DND-41 (cell line): ENCODE data around the gene MDK.

Experiments
- ATAC-seq: fragments of 200-7000 bp; cut with Tn5 transposase; 3 replicates; pipeline ENCODE4 v1.9.1; 2021; ENCODE audit warnings: low read depth; ENCODE audit not compliant: insufficient read depth
- DNase-seq: peaks from one replicate; pipeline ENCODE4 v3.0.0-alpha.2; 2020
- H2AFZ ChIP-seq: 2 replicates; pipeline ENCODE4 v1.6.0; 2012; ENCODE audit warnings: low read depth, low read length
- H3K27ac ChIP-seq: 2 replicates; pipeline ENCODE4 v1.5.1; 2012; ENCODE audit warnings: low read length, inconsistent platforms
- H3K27me3 ChIP-seq: fragments of 200-600 bp; sonication (generic); 2 replicates; pipeline ENCODE4 v1.6.0; 2012; ENCODE audit warnings: low read length, mild to moderate bottlenecking, inconsistent platforms; ENCODE audit not compliant: insufficient read depth, poor library complexity
- H3K36me3 ChIP-seq: 2 replicates; pipeline ENCODE4 v1.5.1; 2012; ENCODE audit warnings: low read length, inconsistent platforms; ENCODE audit not compliant: insufficient read depth
- H3K4me1 ChIP-seq: 2 replicates; pipeline ENCODE4 v1.5.1; 2012; ENCODE audit warnings: mild to moderate bottlenecking, low read length; ENCODE audit not compliant: insufficient read depth
- H3K4me2 ChIP-seq: 2 replicates; pipeline ENCODE4 v1.6.0; 2012; ENCODE audit warnings: mild to moderate bottlenecking, moderate library complexity, low read length, inconsistent platforms; ENCODE audit not compliant: insufficient read depth
- H3K4me3 ChIP-seq, 2 experiments: fragments of 200-600 bp in 1 of 2; shearing (Covaris generic) in 1 of 2; 2 replicates each; pipeline ENCODE4 v1.5.1; 2012 to 2016; ENCODE audit warnings: inconsistent platforms in 2 of 2, low read length in 2 of 2, mild to moderate bottlenecking in 2 of 2, low read depth in 1 of 2, moderate library complexity in 1 of 2
- H3K79me2 ChIP-seq: 2 replicates; pipeline ENCODE4 v1.6.0; 2012; ENCODE audit warnings: low read length, inconsistent platforms; ENCODE audit not compliant: insufficient read depth
- H3K9ac ChIP-seq: 2 replicates; pipeline ENCODE4 v1.6.0; 2012; ENCODE audit warnings: low read depth, mild to moderate bottlenecking, inconsistent platforms, low read length, moderate library complexity
- H3K9me3 ChIP-seq: 2 replicates; pipeline ENCODE4 v1.5.1; 2012; ENCODE audit warnings: low read length, moderate library complexity, mild to moderate bottlenecking, inconsistent platforms; ENCODE audit not compliant: insufficient read depth, severe bottlenecking
- H4K20me1 ChIP-seq: 2 replicates; pipeline ENCODE4 v1.6.0; 2012; ENCODE audit warnings: low read length; ENCODE audit not compliant: insufficient read depth
- EZH2 ChIP-seq: IDR thresholded peaks from 3 replicates; pipeline ENCODE4 v1.6.1; 2012; ENCODE audit warnings: borderline replicate concordance, low read depth, mild to moderate bottlenecking, moderate library complexity, low read length, inconsistent platforms; ENCODE audit not compliant: severe bottlenecking
- TF ChIP-seq, protein P1 (sequence below): IDR thresholded peaks from 2 replicates; pipeline ENCODE4 v1.5.1; 2012; ENCODE audit warnings: borderline replicate concordance, low read length, moderate library complexity, mild to moderate bottlenecking; ENCODE audit not compliant: poor library complexity, severe bottlenecking; ENCODE audit errors: extremely low read depth

The MDK gene

GRCh38 chr11:46345881-46346484 lies 35.5 kb upstream of the MDK start:
- ATAC-seq = no peak
- no peak for DNase-seq
- Histone ChIP-seq H3K79me2 (peaks cover 39% of the 10 kb centered on the region), H3K36me3 (peaks cover 8% of the 10 kb centered on the region), H4K20me1 (peaks cover 17% of the 10 kb centered on the region), H3K9ac (no peak overlapping the region), H3K27ac (no peak overlapping the region), H3K4me1 (peaks cover 61% of the 10 kb centered on the region), H3K27me3 (no peaks in the 10 kb centered on the region), H3K4me2 (no peak overlapping the region), H3K9me3 (no peaks in the 10 kb centered on the region), H3K4me3 (no peak overlapping the region), H2AFZ (no peak overlapping the region)
- TF ChIP-seq, protein P1, sequence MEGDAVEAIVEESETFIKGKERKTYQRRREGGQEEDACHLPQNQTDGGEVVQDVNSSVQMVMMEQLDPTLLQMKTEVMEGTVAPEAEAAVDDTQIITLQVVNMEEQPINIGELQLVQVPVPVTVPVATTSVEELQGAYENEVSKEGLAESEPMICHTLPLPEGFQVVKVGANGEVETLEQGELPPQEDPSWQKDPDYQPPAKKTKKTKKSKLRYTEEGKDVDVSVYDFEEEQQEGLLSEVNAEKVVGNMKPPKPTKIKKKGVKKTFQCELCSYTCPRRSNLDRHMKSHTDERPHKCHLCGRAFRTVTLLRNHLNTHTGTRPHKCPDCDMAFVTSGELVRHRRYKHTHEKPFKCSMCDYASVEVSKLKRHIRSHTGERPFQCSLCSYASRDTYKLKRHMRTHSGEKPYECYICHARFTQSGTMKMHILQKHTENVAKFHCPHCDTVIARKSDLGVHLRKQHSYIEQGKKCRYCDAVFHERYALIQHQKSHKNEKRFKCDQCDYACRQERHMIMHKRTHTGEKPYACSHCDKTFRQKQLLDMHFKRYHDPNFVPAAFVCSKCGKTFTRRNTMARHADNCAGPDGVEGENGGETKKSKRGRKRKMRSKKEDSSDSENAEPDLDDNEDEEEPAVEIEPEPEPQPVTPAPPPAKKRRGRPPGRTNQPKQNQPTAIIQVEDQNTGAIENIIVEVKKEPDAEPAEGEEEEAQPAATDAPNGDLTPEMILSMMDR = no peak
- no peak for TF ChIP-seq EZH2

- Histone ChIP-seq H3K4me3 (peak within 1 kb of the TSS; percentile 54 to 89; a peak in 3 of 4 replicates), H3K4me1 (peaks cover 60% of the 10 kb centered on the region), H3K79me2 (peaks cover 50% of the 10 kb centered on the region), H3K9ac (peak within 1 kb of the TSS; percentile 86), H2AFZ (peak within 1 kb of the TSS; percentile 60), H3K27ac (peak within 1 kb of the TSS; percentile 82), H3K27me3 (no peaks in the 10 kb centered on the region), H3K9me3 (no peaks in the 10 kb centered on the region), H3K36me3 (peaks cover 18% of the 10 kb centered on the region), H3K4me2 (peak within 1 kb of the TSS; percentile 91), H4K20me1 (peaks cover 28% of the 10 kb centered on the region)
- ATAC-seq (peak; percentile 56), DNase-seq (peak; percentile 89)
- no peak for TF ChIP-seq EZH2
- TF ChIP-seq, protein P1 = peak; percentile 88
These were observed 34.4 kb upstream of the MDK start, which contains the start of gene DGKZ for GRCh38 chr11:46346886-46347636. TSS of gene DGKZ (plus strand) at chr11:46347463. CDS start at chr11:46347660, 197 bp downstream.

GRCh38 chr11:46347637-46348311 lies 33.7 kb upstream of the MDK start:
- Histone ChIP-seq H3K27ac (peak overlapping the region; percentile 82), H2AFZ (peak overlapping the region; percentile 52)
- ATAC-seq = peak; percentile 3; the same call in 1 of the 3 replicates

More at GRCh38 chr11:46347637-46348311, 33.7 kb upstream of the MDK start:
- H3K4me3 ChIP-seq = peak overlapping the region; percentile 54 to 89; a peak in 3 of 4 replicates
- no peak for TF ChIP-seq EZH2
- peak overlapping the region; percentile 91 for H3K4me2 ChIP-seq
- peaks cover 60% of the 10 kb centered on the region for H3K4me1 ChIP-seq
- no peak for DNase-seq
- peaks cover 25% of the 10 kb centered on the region for H3K36me3 ChIP-seq
- peak overlapping the region; percentile 86 for H3K9ac ChIP-seq
- peaks cover 35% of the 10 kb centered on the region for H4K20me1 ChIP-seq
- no peaks in the 10 kb centered on the region for H3K9me3 ChIP-seq
- H3K27me3 ChIP-seq = no peaks in the 10 kb centered on the region
- H3K79me2 ChIP-seq = peaks cover 57% of the 10 kb centered on the region
